GM20000 (cell line): ENCODE data around the gene DHRS13.

ENCODE experiments used
- DNase-seq: peaks from one replicate; pipeline ENCODE4 v3.0.0; 2012; ENCODE audit warnings: low spot score
- TF ChIP-seq, protein P1 (sequence below): IDR thresholded peaks from 2 replicates; pipeline ENCODE4 v1.5.1; 2012; ENCODE audit warnings: mild to moderate bottlenecking, control low read depth; ENCODE audit errors: extremely low read depth, missing control alignments

The DHRS13 gene

DNA sequence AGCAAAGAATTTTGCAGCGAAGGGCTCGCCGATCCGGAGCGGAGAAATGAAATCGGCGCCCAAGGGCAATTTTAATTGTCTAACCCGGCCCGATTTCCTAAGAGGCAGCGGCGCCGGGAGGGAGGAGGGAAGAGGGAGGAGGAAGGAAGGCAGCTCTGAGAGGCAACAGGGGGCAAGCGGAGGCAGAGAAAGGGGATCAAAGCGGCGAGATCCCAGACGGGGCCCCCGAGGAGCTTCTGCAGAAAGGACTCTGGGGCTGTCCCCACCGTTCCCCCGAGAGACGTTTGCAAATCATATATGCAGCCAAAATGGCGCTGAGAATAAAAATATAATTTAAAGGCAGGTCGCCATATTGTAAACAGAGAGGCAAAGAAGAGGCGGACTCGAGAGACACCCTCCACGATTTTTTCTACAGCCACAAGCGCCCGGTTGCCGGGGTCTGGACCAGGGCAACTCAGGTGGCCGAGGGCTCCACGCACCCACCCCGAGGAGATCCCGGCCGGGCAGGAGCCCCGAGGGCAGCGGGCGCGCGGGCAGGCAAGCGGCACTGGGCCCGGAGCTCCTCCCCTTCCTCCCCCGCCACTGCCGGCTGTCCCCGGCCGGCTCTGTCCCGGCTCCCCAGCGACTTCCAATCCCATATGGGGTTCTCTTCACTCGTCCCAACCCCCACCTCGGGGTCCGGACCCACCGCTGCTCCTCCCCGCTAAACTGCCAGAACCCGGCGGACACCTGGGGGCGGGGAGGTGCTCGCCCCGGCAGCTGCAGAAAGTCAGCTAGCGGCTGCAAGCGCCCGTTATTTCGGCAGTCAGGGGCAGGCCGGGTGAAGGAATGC, 46.5 kb upstream of the DHRS13 start:
- TF ChIP-seq, protein P1, sequence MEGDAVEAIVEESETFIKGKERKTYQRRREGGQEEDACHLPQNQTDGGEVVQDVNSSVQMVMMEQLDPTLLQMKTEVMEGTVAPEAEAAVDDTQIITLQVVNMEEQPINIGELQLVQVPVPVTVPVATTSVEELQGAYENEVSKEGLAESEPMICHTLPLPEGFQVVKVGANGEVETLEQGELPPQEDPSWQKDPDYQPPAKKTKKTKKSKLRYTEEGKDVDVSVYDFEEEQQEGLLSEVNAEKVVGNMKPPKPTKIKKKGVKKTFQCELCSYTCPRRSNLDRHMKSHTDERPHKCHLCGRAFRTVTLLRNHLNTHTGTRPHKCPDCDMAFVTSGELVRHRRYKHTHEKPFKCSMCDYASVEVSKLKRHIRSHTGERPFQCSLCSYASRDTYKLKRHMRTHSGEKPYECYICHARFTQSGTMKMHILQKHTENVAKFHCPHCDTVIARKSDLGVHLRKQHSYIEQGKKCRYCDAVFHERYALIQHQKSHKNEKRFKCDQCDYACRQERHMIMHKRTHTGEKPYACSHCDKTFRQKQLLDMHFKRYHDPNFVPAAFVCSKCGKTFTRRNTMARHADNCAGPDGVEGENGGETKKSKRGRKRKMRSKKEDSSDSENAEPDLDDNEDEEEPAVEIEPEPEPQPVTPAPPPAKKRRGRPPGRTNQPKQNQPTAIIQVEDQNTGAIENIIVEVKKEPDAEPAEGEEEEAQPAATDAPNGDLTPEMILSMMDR = no peak
- peak; percentile 53 for DNase-seq

DNA sequence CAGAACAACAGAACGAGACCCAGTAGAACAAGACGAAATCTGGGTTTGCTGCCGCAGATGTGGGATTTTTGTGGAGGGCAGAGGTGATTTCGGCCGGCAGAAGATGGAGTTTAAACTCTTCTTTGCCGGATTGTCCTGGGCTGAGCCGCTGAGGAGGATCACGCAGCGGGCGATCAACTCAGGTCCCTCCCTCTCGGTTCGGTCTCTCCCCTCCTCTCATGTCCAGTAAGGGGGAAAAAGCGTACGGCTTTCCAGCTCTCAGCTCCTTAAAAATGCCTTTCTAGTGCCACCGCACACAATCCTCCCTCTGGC, 46.0 kb upstream of the DHRS13 start:
- TF ChIP-seq, protein P1 = no peak
- no peak for DNase-seq

DNA sequence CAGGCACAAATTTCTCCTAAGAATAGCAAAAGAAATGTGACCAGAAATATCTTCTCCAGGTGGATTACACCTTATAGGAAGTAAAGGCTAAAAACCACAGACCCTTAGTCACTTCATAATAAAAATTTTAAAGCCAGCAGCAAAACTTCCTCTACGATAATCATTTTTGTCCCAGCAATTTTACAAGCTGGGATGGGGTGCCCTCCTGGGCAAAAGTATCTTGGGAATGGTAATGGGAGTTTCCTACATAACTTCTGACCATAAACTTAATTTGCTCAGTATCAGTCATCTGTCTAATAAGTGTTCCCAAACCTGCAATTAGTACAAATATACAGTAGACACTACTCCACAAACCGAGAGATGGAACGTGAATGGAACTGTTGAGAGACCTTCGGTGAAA, 45.5 kb upstream of the DHRS13 start:
- TF ChIP-seq, protein P1 = no peak
- no peak for DNase-seq

DNA sequence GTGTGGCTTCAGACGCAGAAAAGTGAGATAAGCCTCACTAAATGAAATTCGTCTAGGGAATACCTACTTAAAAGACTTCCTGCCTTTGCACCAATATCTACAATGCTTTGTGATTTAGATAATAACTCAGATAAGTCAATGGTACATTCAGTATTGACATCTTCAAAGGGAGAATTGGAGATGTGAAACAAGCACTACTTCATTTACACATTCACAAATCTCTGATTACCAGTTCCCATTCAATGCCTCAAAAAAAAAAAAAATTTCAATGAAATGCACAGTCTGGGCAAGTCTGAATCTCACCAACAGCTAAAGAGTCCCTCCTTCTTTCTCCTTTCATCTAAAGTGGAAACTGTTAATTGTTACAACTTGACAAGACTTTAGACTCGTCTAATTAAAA, 44.8 kb upstream of the DHRS13 start:
- TF ChIP-seq, protein P1 = no peak
- DNase-seq = no peak

DNA sequence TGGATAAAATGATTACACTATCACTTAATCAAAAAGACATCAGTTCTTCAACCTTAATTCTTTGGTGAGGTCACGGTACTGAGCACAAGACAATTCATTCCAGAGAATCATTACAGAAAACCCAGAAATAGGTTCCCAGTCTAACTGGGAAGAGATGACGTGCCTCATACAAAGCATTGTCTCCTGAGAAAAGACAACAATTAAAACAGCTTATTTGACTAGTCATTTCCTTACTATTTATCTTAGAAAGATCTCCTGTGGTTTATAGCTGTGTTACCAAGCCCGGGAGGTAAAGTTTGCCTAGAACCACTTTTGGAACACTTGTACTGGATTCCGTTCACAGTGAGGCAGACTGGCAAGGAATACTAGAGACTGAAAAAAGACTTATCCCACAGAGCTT, 43.4 kb upstream of the DHRS13 start:
- TF ChIP-seq, protein P1 = no peak
- DNase-seq = no peak

DNA sequence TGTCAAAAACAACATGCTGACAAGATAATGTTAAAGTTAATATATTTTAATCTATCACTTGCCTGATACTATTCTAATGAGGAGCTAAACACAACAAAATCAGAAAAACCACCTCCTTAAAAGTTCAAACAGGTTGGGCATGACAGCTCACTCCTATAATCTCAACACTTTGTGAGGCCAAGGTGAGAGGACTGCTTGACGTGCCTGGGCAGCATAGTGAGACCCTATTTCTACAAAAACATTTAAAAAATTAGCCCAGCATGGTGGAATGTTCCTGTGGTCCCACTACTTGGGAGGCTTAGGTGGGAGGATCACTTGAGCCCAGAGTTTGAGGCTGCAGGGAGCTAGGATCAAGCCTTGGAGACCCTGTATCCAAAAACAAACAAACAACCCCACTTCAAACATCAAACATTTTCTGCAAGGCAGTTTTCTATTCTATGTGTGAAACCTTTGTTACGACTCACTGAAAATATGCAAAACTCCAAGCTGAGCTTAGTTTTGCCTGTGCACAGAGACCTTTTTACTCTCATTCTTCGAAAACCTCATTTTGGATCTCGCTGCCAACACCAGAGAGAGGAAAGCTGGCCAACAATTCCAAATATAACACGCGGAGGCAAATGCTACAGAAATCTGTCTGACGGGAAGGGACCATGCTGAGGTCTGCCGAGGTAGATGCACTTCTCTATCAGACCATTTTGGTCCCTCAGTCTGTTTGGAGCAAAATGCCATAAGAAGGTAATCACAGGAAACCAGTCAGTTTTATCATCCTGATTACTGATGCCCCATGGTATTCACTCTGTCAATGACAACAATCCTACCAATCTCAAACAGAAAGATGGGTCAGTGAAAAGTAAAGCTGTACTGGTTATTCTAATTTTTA, 42.2 kb upstream of the DHRS13 start:
- TF ChIP-seq, protein P1 = no peak
- no peak for DNase-seq

DNA sequence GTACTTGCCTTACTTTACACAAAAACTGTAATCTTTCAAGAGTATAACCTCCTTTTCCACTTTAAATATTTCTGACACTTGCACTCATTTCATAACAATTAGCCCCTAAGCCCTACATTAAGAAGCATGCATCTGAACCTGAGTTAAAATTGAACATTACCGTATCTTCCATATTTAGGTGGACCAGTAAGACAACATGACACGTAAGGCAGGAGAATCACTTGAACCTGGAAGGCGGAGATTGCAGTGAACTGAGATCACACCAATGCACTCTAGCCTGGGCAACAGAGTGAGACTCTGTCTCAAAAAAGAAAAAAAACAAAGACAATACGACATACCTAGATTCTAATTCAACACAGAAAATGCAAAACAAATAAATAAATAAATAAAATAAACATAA, 41.5 kb upstream of the DHRS13 start:
- TF ChIP-seq, protein P1 = no peak
- no peak for DNase-seq
